ENCODE measurements around the gene NUPR1.

- TF ChIP-seq TEAD4 (IDR thresholded peaks at IDR 0.05), result no peak
- TF ChIP-seq MAX (IDR thresholded peaks at IDR 0.05), result no peak
- no peak for TF ChIP-seq RAD21 (IDR thresholded peaks at IDR 0.05; ENCODE audit: low read depth)
Measured at GRCh38 chr16:28494121-28494851, 44.5 kb downstream of the NUPR1 start, which contains the start of gene APOBR.
